HEK293 (cell line): Measurements from ENCODE around the gene NTNG1.

Experiments
- KLF10 ChIP-seq: fragments of 450-650 bp; IDR thresholded peaks from 2 replicates; pipeline ENCODE4 v1.5.1; 2018; ENCODE audit warnings: missing biosample characterization, mild to moderate bottlenecking, missing genetic modification characterization
- KLF16 ChIP-seq: fragments of 450-650 bp; formaldehyde crosslinking; IDR thresholded peaks from 2 replicates; pipeline ENCODE4 v1.5.1; 2017; ENCODE audit warnings: missing biosample characterization, missing genetic modification characterization
- MYNN ChIP-seq: fragments of 450-650 bp; formaldehyde crosslinking; IDR thresholded peaks from 2 replicates; pipeline ENCODE4 v1.5.1; 2016; ENCODE audit warnings: missing biosample characterization, missing genetic modification characterization, borderline replicate concordance
- SETDB1 ChIP-seq: IDR thresholded peaks from one replicate; pipeline ENCODE4 v1.6.1; 2017; ENCODE audit warnings: mild to moderate bottlenecking, low read length, moderate library complexity, mixed read lengths; ENCODE audit not compliant: insufficient read length
- ZNF416 ChIP-seq: fragments of 450-650 bp; formaldehyde crosslinking; IDR thresholded peaks from 2 replicates; pipeline ENCODE4 v1.5.1; 2016; ENCODE audit warnings: missing biosample characterization, missing genetic modification characterization
- ZNF621 ChIP-seq: fragments of 450-650 bp; formaldehyde crosslinking; IDR thresholded peaks from 2 replicates; pipeline ENCODE4 v1.5.1; 2017; ENCODE audit warnings: missing biosample characterization, missing genetic modification characterization
- ZNF792 ChIP-seq: fragments of 450-650 bp; formaldehyde crosslinking; IDR thresholded peaks from 2 replicates; pipeline ENCODE4 v1.5.1; 2016; ENCODE audit warnings: missing biosample characterization, missing genetic modification characterization
- TF ChIP-seq, protein P1 (sequence below): fragments of 450-650 bp; formaldehyde crosslinking; IDR thresholded peaks from 2 replicates; pipeline ENCODE4 v1.5.1; 2016; ENCODE audit warnings: missing biosample characterization, missing genetic modification characterization
- TF ChIP-seq, protein P2 (sequence below): fragments of 450-650 bp; formaldehyde crosslinking; IDR thresholded peaks from 2 replicates; pipeline ENCODE4 v1.5.1; 2016; ENCODE audit warnings: missing biosample characterization, missing genetic modification characterization
- TF ChIP-seq, protein P3 (sequence below): fragments of 450-650 bp; formaldehyde crosslinking; IDR thresholded peaks from 2 replicates; pipeline ENCODE4 v1.5.1; 2016; ENCODE audit warnings: missing biosample characterization, missing genetic modification characterization
- TF ChIP-seq, protein P4 (sequence below): fragments of 450-650 bp; formaldehyde crosslinking; IDR thresholded peaks from 2 replicates; pipeline ENCODE4 v1.5.1; 2016; ENCODE audit warnings: missing biosample characterization, missing genetic modification characterization
- TF ChIP-seq, protein P5 (sequence below): fragments of 450-650 bp; formaldehyde crosslinking; IDR thresholded peaks from 2 replicates; pipeline ENCODE4 v1.5.1; 2016; ENCODE audit warnings: missing biosample characterization, missing genetic modification characterization

DNA sequence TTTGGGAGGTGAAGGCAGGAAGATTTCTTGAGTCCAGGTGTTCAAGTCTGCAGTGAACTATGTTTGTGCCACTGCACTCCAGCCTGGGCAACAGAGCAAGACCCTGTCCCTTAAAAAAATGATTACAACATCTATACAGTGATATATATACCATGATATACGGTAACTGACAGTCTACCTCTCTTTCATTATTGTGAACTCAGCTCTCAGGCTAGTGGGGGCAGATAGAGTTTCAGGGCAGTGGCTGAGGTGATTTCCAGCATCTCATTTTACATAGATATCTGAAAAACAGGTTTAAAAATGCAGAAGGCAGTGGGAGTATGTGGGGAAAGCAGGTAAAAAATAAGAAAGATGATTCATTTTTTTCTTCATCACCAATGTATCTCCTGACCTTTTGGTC lies 8.1 kb upstream of the NTNG1 start:
- TF ChIP-seq, protein P1, sequence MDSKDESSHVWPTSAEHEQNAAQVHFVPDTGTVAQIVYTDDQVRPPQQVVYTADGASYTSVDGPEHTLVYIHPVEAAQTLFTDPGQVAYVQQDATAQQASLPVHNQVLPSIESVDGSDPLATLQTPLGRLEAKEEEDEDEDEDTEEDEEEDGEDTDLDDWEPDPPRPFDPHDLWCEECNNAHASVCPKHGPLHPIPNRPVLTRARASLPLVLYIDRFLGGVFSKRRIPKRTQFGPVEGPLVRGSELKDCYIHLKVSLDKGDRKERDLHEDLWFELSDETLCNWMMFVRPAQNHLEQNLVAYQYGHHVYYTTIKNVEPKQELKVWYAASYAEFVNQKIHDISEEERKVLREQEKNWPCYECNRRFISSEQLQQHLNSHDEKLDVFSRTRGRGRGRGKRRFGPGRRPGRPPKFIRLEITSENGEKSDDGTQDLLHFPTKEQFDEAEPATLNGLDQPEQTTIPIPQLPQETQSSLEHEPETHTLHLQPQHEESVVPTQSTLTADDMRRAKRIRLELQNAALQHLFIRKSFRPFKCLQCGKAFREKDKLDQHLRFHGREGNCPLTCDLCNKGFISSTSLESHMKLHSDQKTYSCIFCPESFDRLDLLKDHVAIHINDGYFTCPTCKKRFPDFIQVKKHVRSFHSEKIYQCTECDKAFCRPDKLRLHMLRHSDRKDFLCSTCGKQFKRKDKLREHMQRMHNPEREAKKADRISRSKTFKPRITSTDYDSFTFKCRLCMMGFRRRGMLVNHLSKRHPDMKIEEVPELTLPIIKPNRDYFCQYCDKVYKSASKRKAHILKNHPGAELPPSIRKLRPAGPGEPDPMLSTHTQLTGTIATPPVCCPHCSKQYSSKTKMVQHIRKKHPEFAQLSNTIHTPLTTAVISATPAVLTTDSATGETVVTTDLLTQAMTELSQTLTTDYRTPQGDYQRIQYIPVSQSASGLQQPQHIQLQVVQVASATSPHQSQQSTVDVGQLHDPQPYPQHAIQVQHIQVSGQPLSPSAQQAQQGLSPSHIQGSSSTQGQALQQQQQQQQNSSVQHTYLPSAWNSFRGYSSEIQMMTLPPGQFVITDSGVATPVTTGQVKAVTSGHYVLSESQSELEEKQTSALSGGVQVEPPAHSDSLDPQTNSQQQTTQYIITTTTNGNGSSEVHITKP (tag by site-specific recombination): no peak
- TF ChIP-seq, protein P2, sequence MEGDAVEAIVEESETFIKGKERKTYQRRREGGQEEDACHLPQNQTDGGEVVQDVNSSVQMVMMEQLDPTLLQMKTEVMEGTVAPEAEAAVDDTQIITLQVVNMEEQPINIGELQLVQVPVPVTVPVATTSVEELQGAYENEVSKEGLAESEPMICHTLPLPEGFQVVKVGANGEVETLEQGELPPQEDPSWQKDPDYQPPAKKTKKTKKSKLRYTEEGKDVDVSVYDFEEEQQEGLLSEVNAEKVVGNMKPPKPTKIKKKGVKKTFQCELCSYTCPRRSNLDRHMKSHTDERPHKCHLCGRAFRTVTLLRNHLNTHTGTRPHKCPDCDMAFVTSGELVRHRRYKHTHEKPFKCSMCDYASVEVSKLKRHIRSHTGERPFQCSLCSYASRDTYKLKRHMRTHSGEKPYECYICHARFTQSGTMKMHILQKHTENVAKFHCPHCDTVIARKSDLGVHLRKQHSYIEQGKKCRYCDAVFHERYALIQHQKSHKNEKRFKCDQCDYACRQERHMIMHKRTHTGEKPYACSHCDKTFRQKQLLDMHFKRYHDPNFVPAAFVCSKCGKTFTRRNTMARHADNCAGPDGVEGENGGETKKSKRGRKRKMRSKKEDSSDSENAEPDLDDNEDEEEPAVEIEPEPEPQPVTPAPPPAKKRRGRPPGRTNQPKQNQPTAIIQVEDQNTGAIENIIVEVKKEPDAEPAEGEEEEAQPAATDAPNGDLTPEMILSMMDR: no peak
- TF ChIP-seq ZNF416 (tag by site-specific recombination) (no peak), ZNF792 (tag by site-specific recombination) (no peak), MYNN (tag by site-specific recombination) (no peak), KLF10 (tag by site-specific recombination) (no peak), SETDB1 (no peak), ZNF621 (no peak), KLF16 (no peak)
- TF ChIP-seq, protein P3, sequence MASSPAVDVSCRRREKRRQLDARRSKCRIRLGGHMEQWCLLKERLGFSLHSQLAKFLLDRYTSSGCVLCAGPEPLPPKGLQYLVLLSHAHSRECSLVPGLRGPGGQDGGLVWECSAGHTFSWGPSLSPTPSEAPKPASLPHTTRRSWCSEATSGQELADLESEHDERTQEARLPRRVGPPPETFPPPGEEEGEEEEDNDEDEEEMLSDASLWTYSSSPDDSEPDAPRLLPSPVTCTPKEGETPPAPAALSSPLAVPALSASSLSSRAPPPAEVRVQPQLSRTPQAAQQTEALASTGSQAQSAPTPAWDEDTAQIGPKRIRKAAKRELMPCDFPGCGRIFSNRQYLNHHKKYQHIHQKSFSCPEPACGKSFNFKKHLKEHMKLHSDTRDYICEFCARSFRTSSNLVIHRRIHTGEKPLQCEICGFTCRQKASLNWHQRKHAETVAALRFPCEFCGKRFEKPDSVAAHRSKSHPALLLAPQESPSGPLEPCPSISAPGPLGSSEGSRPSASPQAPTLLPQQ (tag by site-specific recombination): no peak
- TF ChIP-seq, protein P4, sequence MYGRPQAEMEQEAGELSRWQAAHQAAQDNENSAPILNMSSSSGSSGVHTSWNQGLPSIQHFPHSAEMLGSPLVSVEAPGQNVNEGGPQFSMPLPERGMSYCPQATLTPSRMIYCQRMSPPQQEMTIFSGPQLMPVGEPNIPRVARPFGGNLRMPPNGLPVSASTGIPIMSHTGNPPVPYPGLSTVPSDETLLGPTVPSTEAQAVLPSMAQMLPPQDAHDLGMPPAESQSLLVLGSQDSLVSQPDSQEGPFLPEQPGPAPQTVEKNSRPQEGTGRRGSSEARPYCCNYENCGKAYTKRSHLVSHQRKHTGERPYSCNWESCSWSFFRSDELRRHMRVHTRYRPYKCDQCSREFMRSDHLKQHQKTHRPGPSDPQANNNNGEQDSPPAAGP (tag by site-specific recombination): no peak
- TF ChIP-seq, protein P5, sequence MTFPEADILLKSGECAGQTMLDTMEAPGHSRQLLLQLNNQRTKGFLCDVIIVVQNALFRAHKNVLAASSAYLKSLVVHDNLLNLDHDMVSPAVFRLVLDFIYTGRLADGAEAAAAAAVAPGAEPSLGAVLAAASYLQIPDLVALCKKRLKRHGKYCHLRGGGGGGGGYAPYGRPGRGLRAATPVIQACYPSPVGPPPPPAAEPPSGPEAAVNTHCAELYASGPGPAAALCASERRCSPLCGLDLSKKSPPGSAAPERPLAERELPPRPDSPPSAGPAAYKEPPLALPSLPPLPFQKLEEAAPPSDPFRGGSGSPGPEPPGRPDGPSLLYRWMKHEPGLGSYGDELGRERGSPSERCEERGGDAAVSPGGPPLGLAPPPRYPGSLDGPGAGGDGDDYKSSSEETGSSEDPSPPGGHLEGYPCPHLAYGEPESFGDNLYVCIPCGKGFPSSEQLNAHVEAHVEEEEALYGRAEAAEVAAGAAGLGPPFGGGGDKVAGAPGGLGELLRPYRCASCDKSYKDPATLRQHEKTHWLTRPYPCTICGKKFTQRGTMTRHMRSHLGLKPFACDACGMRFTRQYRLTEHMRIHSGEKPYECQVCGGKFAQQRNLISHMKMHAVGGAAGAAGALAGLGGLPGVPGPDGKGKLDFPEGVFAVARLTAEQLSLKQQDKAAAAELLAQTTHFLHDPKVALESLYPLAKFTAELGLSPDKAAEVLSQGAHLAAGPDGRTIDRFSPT (tag by site-specific recombination): no peak
